ENCODE measurements around the gene NNAT.
"Not testable (repeated sequence)": the region's sequence is repeated elsewhere in the genome, so short reads cannot be mapped to it uniquely, and the experiment has no call there.

DNA sequence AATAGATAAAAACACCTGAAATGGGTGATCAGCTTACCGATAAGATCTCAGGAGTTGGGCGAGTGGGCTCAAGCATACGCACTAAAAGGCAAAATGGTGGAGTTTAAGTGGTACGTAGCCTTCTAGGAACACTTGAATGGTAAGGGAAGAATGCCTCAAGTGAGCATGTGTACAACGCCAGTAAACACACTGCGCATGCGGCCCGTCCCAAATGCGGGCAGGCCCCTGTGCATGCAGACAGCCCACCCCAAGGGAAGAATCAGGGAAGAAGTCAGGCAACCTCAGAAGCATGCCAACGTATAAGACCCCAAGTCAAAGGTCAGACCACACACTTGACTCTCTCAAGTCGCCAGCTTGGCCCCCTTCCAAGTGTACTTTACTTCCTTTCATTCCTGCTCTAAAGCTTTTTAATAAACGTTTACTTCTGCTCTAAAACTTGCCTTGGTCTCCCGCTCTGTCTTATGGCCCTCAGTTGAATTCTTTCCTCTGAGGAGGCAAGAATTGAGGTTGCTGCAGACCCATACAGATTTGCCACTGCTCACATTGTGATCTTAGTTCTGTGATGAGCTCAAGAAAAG is 33.8 kb downstream of the NNAT start:
- not testable (repeated sequence) for TF ChIP-seq NR2F2 (IDR thresholded peaks at IDR 0.05); JUND (IDR thresholded peaks at IDR 0.05); REST (IDR thresholded peaks at IDR 0.05); CTCF (IDR thresholded peaks at IDR 0.05; ENCODE audit: low read depth, low read length, missing input control); RXRA (IDR thresholded peaks at IDR 0.05); SP1 (IDR thresholded peaks at IDR 0.05)
- TF ChIP-seq, protein P1, sequence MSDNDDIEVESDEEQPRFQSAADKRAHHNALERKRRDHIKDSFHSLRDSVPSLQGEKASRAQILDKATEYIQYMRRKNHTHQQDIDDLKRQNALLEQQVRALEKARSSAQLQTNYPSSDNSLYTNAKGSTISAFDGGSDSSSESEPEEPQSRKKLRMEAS (IDR thresholded peaks at IDR 0.05), result not testable (repeated sequence)
